Mucosa of descending colon (tissue), 3 donors: Measurements from ENCODE around the gene PLCG1. TPM values are rescaled to one million over a fixed set of nuclear protein-coding genes. Genes with fewer than 3 reads are reported as not detected.

Source experiments
- ATAC-seq: fragments of 200-7000 bp; cut with Tn5 transposase; one replicate; pipeline ENCODE4 v1.9.1; 2020; ENCODE audit warnings: mild to moderate bottlenecking, moderate library complexity
- DNase-seq, 3 donors: peaks; one replicate each; pipeline ENCODE4 v3.0.0-alpha.2; 2020
- H3K36me3 ChIP-seq: fragments of 200-600 bp; one replicate; pipeline ENCODE4 v1.8.0; 2021; ENCODE audit warnings: low read depth, mild to moderate bottlenecking
- H3K4me1 ChIP-seq: fragments of 200-600 bp; one replicate; pipeline ENCODE4 v1.8.0; 2021; ENCODE audit warnings: low read depth, mild to moderate bottlenecking
- H3K4me3 ChIP-seq: fragments of 200-600 bp; one replicate; pipeline ENCODE4 v1.8.0; 2021; ENCODE audit warnings: mild to moderate bottlenecking
- H3K9me3 ChIP-seq: fragments of 200-600 bp; one replicate; pipeline ENCODE4 v1.8.0; 2021; ENCODE audit warnings: mild to moderate bottlenecking
- intact Hi-C, 2 donors: fragments of 100-400 bp; cut with DNase I in 1 of 2; cut with micrococcal nuclease in 1 of 2; formaldehyde crosslinking; loops; one replicate each; pipeline versions ENCODE4 v1.11.0 to v1.11.1; 2022; cut with DNase I, micrococcal nuclease
- total RNA-seq, 3 donors: library from RNA; stranded (reverse); fragmentation: NEBNext Ultra II Directional in 2 of 3; extraction: Animal tissue kit (Norgen Biotek cat#: 25700) in 2 of 3; gene quantifications; one replicate each; pipeline versions ENCODE4 v1.2.1 to v1.2.4, GENCODE V29; 2021 to 2023
- TF ChIP-seq, protein P1 (sequence below): fragments of 200-600 bp; IDR thresholded peaks from one replicate; pipeline ENCODE4 v1.8.0; 2022; ENCODE audit warnings: antibody characterized with exemption, mild to moderate bottlenecking
- donor health status: DM: no; HTN: no; CAD: no; lungs with moderate emphysema.
- donor health status: DM: no; HTN: no; CAD: no.
- donor health status: DM: no; HTN: yes; CAD: no.

Gene PLCG1
- total RNA-seq, 3 donors from 2014 or later, result 65.2 to 98.4 (median 85.4) TPM

DNA sequence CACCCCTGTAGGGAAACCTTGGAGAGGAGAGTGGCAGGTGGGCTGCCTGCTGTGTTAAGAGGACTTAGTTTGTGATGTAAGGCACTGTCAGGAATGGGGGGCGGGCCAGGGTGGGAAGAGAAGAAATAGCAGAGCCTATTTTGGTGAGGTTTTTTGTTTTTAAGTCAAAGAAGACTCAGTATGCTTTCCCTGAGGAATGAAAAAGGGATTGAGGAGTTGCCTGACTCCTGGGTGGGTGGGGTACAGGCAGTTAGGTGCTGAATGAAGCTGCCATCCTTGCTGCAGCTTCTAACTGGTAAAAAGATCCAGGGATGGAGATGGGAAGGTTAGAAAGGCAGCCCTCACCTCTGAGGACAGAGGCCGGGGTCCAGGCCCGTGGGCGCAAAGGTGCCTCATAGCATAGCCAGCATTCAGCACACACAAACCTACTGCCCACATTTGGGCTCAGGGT, 37.9 kb downstream of the PLCG1 start:
- DNase-seq, result no peak
- no peaks in the 10 kb centered on the region for H3K9me3 ChIP-seq
- H3K36me3 ChIP-seq, result peaks cover 4% of the 10 kb centered on the region
- TF ChIP-seq, protein P1, sequence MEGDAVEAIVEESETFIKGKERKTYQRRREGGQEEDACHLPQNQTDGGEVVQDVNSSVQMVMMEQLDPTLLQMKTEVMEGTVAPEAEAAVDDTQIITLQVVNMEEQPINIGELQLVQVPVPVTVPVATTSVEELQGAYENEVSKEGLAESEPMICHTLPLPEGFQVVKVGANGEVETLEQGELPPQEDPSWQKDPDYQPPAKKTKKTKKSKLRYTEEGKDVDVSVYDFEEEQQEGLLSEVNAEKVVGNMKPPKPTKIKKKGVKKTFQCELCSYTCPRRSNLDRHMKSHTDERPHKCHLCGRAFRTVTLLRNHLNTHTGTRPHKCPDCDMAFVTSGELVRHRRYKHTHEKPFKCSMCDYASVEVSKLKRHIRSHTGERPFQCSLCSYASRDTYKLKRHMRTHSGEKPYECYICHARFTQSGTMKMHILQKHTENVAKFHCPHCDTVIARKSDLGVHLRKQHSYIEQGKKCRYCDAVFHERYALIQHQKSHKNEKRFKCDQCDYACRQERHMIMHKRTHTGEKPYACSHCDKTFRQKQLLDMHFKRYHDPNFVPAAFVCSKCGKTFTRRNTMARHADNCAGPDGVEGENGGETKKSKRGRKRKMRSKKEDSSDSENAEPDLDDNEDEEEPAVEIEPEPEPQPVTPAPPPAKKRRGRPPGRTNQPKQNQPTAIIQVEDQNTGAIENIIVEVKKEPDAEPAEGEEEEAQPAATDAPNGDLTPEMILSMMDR, result no peak
- intact Hi-C loops, result loop anchor here in 1 of 2 donors (10.0 kb wide), 1 partner anchor 160 kb away; no protein-coding TSS in a partner anchor
- peaks cover 4% of the 10 kb centered on the region for H3K4me1 ChIP-seq
- no peak overlapping the region for H3K4me3 ChIP-seq
- no peak for ATAC-seq

DNA sequence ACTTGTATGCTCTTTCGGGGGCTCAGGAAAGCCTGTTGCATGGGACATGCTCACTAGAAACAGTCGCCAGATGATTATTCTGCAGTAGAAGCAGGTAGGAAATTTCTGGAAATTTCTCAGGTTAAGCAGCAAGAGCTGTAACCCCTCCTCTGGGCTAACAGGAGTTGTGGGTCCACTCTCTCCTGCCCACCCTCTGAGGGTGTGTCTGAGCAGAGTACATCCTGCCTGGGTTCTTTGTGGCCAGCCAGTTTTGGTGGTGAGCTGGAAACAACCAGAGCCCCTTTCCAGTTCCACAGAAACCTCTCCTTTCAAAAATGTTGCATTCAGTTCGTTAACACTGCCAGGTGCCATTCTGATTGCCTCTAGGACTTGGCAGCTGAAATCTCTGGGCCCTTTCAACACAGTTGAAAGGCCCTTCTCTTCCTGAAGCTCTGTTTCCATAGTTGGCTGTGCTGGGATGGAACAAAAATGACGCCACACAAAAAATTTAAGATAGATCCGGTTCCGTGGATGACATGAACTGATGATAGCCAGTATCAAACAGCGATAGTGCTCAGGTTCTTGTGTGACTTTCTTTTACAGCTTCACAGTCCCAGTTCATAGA, 38.5 kb downstream of the PLCG1 start:
- ATAC-seq (no peak), DNase-seq (no peak)
- H3K4me3 ChIP-seq, result no peak overlapping the region
- TF ChIP-seq, protein P1, result no peak
- peaks cover 4% of the 10 kb centered on the region for H3K4me1 ChIP-seq
- H3K9me3 ChIP-seq, result no peaks in the 10 kb centered on the region
- H3K36me3 ChIP-seq, result peaks cover 4% of the 10 kb centered on the region
- intact Hi-C loops, result loop anchor here in 1 of 2 donors (10.0 kb wide), 1 partner anchor 159 kb away; no protein-coding TSS in a partner anchor

DNA sequence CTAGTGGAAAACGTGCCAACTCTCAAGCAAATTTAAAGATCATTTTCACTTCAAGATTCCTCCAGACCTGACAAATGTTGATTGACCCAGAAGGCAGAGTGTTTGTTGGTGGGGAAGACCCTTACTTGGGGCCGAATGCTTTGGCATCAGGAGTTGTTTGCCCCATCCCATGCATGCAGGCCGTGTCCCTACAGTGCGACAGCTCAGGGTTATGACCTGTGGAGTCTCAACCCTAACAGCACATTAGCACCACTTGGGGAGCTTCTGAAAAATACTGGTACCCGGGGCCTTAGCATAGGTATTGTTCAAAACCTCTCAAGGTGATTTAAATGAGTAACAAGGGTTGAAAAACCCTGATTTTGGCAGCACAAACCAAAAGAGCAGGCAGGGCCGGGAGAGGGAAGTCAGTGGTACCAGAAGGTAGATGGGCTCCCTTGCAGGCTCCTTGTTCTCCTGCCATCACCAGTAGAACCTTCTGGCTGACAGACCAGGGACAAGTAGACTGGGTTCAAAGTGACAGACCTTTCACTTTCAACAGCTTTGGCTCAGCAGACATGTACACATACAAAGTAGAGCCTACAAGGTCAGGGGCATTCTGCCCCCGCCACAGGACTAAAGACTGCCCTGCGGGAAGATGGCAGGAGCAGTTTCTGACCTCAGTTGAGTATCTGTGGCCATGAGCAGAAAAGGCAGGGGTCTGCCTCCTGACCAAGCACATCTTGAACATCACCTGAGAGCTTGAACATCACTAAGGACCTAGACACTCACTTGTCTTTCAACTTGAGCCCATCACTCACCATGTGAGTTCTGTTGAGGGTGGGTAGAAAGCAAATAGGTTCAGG, 39.6 kb downstream of the PLCG1 start:
- no peak for ATAC-seq
- Histone ChIP-seq H3K4me3 (no peak overlapping the region), H3K4me1 (peaks cover 4% of the 10 kb centered on the region), H3K9me3 (no peaks in the 10 kb centered on the region), H3K36me3 (peaks cover 4% of the 10 kb centered on the region)
- TF ChIP-seq, protein P1, result no peak
- no peak for DNase-seq
- intact Hi-C loops, result loop anchor here in 1 of 2 donors (10.0 kb wide), 1 partner anchor 158 kb away; no protein-coding TSS in a partner anchor

DNA sequence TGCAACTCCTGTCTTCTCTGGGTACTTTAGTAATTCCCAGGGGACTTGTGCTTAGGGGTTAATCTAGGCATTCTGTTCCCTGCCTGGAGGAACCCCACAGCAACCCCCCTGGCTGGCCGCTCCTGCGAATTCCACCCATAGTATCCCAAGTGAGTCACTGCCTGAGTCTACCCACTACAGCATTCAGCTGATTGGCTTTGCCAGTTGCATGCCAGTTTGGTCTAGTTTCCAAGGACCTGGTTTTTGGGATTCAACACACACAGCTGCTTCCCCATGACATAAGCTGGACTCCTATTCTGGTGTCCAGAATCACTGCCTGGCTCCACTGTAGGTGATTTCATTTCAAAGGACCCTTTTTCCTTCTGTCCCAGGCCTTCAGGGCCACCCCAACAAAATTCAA, 40.3 kb downstream of the PLCG1 start:
- TF ChIP-seq, protein P1, result no peak
- no peak overlapping the region for H3K4me3 ChIP-seq
- intact Hi-C loops, result loop anchor here in 1 of 2 donors (10.0 kb wide), 1 partner anchor 157 kb away; no protein-coding TSS in a partner anchor
- no peak for ATAC-seq
- peaks cover 4% of the 10 kb centered on the region for H3K36me3 ChIP-seq
- H3K9me3 ChIP-seq, result no peaks in the 10 kb centered on the region
- peaks cover 3% of the 10 kb centered on the region for H3K4me1 ChIP-seq
- no peak for DNase-seq

DNA sequence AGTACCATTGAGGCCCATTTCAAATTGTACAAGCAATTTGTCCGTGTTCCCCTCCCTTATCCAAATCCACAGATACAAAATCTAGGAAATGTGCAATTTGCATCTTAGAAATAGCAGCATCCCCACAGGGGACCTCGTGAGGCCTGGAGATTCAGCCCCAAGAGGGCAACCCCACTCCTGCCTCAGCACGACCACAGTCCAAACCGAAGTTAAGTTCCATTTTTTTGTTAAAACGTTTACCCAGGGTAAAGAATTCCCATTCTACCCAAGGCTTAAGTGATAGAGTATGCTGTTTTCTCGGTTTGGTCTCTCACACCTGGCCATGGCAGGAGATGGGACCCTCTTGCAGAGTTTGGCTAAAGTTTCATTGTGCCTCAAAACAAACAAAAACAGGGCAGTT, 41.2 kb downstream of the PLCG1 start:
- DNase-seq, result no peak
- TF ChIP-seq, protein P1, result no peak
- Histone ChIP-seq H3K9me3 (no peaks in the 10 kb centered on the region), H3K4me1 (no peaks in the 10 kb centered on the region), H3K4me3 (no peak overlapping the region), H3K36me3 (peaks cover 4% of the 10 kb centered on the region)
- no peak for ATAC-seq
- intact Hi-C loops, result loop anchor here in 1 of 2 donors (10.0 kb wide), 1 partner anchor 156 kb away; no protein-coding TSS in a partner anchor
